ENCODE measurements around the gene QPRT. TPM values are rescaled to one million over a fixed set of nuclear protein-coding genes. Genes with fewer than 3 reads are reported as not detected.
A peak's percentile ranks its signal among the peaks of the same experiment; 100 is the strongest.

QPRT gene
- total and polyA plus RNA-seq, 2 of the 13 experiments (the other 11 are each of a cell fraction or from before 2014, with no cell fraction given) = 130 to 218 TPM

- TF ChIP-seq, protein P1, sequence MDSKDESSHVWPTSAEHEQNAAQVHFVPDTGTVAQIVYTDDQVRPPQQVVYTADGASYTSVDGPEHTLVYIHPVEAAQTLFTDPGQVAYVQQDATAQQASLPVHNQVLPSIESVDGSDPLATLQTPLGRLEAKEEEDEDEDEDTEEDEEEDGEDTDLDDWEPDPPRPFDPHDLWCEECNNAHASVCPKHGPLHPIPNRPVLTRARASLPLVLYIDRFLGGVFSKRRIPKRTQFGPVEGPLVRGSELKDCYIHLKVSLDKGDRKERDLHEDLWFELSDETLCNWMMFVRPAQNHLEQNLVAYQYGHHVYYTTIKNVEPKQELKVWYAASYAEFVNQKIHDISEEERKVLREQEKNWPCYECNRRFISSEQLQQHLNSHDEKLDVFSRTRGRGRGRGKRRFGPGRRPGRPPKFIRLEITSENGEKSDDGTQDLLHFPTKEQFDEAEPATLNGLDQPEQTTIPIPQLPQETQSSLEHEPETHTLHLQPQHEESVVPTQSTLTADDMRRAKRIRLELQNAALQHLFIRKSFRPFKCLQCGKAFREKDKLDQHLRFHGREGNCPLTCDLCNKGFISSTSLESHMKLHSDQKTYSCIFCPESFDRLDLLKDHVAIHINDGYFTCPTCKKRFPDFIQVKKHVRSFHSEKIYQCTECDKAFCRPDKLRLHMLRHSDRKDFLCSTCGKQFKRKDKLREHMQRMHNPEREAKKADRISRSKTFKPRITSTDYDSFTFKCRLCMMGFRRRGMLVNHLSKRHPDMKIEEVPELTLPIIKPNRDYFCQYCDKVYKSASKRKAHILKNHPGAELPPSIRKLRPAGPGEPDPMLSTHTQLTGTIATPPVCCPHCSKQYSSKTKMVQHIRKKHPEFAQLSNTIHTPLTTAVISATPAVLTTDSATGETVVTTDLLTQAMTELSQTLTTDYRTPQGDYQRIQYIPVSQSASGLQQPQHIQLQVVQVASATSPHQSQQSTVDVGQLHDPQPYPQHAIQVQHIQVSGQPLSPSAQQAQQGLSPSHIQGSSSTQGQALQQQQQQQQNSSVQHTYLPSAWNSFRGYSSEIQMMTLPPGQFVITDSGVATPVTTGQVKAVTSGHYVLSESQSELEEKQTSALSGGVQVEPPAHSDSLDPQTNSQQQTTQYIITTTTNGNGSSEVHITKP (CRISPR knock-in tag; IDR thresholded peaks at IDR 0.05; ENCODE audit: low read depth) = peak; percentile 34; the same call in 1 of the 2 replicates
- peak; percentile 85 for TF ChIP-seq NFYC (CRISPR knock-in tag; IDR thresholded peaks at IDR 0.05)
- no peak for TF ChIP-seq SP5 (CRISPR knock-in tag; IDR thresholded peaks at IDR 0.05; ENCODE audit: borderline replicate concordance, low read depth)
- TF ChIP-seq GABPB1 (CRISPR knock-in tag; IDR thresholded peaks at IDR 0.05) = peak; percentile 47; the same call in 1 of the 2 replicates
- TF ChIP-seq ZNF570 (CRISPR knock-in tag; IDR thresholded peaks at IDR 0.05; ENCODE audit: borderline replicate concordance) = no peak
- TF ChIP-seq, protein P2, sequence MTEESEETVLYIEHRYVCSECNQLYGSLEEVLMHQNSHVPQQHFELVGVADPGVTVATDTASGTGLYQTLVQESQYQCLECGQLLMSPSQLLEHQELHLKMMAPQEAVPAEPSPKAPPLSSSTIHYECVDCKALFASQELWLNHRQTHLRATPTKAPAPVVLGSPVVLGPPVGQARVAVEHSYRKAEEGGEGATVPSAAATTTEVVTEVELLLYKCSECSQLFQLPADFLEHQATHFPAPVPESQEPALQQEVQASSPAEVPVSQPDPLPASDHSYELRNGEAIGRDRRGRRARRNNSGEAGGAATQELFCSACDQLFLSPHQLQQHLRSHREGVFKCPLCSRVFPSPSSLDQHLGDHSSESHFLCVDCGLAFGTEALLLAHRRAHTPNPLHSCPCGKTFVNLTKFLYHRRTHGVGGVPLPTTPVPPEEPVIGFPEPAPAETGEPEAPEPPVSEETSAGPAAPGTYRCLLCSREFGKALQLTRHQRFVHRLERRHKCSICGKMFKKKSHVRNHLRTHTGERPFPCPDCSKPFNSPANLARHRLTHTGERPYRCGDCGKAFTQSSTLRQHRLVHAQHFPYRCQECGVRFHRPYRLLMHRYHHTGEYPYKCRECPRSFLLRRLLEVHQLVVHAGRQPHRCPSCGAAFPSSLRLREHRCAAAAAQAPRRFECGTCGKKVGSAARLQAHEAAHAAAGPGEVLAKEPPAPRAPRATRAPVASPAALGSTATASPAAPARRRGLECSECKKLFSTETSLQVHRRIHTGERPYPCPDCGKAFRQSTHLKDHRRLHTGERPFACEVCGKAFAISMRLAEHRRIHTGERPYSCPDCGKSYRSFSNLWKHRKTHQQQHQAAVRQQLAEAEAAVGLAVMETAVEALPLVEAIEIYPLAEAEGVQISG (CRISPR knock-in tag; IDR thresholded peaks at IDR 0.05) = peak; percentile 57
- no peak for TF ChIP-seq CREB1 (IDR thresholded peaks at IDR 0.05)
- TF ChIP-seq CREB1 (CRISPR knock-in tag; IDR thresholded peaks at IDR 0.05) = peak; percentile 73
- no peak for TF ChIP-seq HINFP (CRISPR knock-in tag; IDR thresholded peaks at IDR 0.05; ENCODE audit: low read depth)
- 0 out of 2 replicates have a peak, but pooled peaks have one; percentile 23 for TF ChIP-seq MIER3 (CRISPR knock-in tag; IDR thresholded peaks at IDR 0.05; ENCODE audit: borderline replicate concordance)
- peak; percentile 70 for TF ChIP-seq ELF1 (CRISPR knock-in tag; IDR thresholded peaks at IDR 0.05)
- no peak for TF ChIP-seq TCF7 (IDR thresholded peaks at IDR 0.05; ENCODE audit: low read depth)
- no peak for TF ChIP-seq ZNF607 (CRISPR knock-in tag; IDR thresholded peaks at IDR 0.05; ENCODE audit: borderline replicate concordance)
- TF ChIP-seq HNF1A (IDR thresholded peaks at IDR 0.05; ENCODE audit: low read depth) = no peak
- TF ChIP-seq HNF1A (CRISPR knock-in tag; IDR thresholded peaks at IDR 0.05; ENCODE audit: borderline replicate concordance) = no peak
- TF ChIP-seq SAP130 (CRISPR knock-in tag; IDR thresholded peaks at IDR 0.05; ENCODE audit: low read depth) = peak; percentile 21; the same call in 1 of the 2 replicates
- TF ChIP-seq MTF1 (CRISPR knock-in tag; IDR thresholded peaks at IDR 0.05) = no peak
Measured at GRCh38 chr16:29675811-29676643, 3.0 kb upstream of the QPRT start (continued).
